ENCODE data around the gene BTBD6. TPM values are rescaled to one million over a fixed set of nuclear protein-coding genes. Genes with fewer than 3 reads are reported as not detected.

The BTBD6 gene
- total and polyA plus RNA-seq, 2 of the 8 experiments (the other 6 are each of a cell fraction or from before 2014, with no cell fraction given) = 10.1 to 10.2 TPM

GRCh38 chr14:105215602-105216001 is 32.7 kb upstream of the BTBD6 start:
- H3K9ac ChIP-seq (replicated peaks in 1 of 4; ENCODE audit: extremely low read depth in 1 of 4, low read depth in 3 of 4, low read length in 3 of 4) = no peak overlapping the region
- peak overlapping the region; percentile 85 for H3K4ac ChIP-seq (replicated peaks; ENCODE audit: insufficient read length, low read depth, low read length)
- peaks cover 3% of the 10 kb centered on the region; the same call in 1 of the 2 replicates for H3K23me2 ChIP-seq (ENCODE audit: low read depth, low read length)
- H2BK20ac ChIP-seq (ENCODE audit: low read length) = no peak overlapping the region
- peaks cover 0 to 17% of the 10 kb centered on the region in 2 experiments for H4K20me1 ChIP-seq (replicated peaks in 1 of 2; ENCODE audit: control insufficient read depth in 1 of 2, insufficient read depth in 2 of 2, low read length in 2 of 2)
- TF ChIP-seq ASH2L (IDR thresholded peaks at IDR 0.05; ENCODE audit: low read length) (no peak), TEAD4 (IDR thresholded peaks at IDR 0.05; ENCODE audit: low read depth, low read length) (no peak), CEBPB (IDR thresholded peaks at IDR 0.05; ENCODE audit: low read depth, low read length) (no peak), EGR1 (IDR thresholded peaks at IDR 0.05; ENCODE audit: borderline replicate concordance, low read depth, low read length) (no peak), RXRA (IDR thresholded peaks at IDR 0.05; ENCODE audit: insufficient read depth, low read depth, low read length) (no peak), SP4 (IDR thresholded peaks at IDR 0.05; ENCODE audit: low read length) (no peak), SP1 (IDR thresholded peaks at IDR 0.05; ENCODE audit: low read depth, low read length) (no peak), KDM4A (IDR thresholded peaks at IDR 0.05; ENCODE audit: low read depth, low read length, severe bottlenecking) (no peak), POLR2AphosphoS5 (IDR thresholded peaks at IDR 0.05; ENCODE audit: low read depth, low read length) (no peak)
- TF ChIP-seq, protein P1, sequence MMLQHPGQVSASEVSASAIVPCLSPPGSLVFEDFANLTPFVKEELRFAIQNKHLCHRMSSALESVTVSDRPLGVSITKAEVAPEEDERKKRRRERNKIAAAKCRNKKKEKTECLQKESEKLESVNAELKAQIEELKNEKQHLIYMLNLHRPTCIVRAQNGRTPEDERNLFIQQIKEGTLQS (IDR thresholded peaks at IDR 0.05; ENCODE audit: insufficient read depth, low read depth, low read length) = no peak
- no peak overlapping the region for H3K23ac ChIP-seq (ENCODE audit: insufficient read length)
- CTCF ChIA-PET (ENCODE audit: partially characterized antibody) = no interaction called here
- H2AFZ ChIP-seq (ENCODE audit: low read length) = no peak overlapping the region
- H3K27ac ChIP-seq (ENCODE audit: low read depth, low read length) = no peak overlapping the region
- H3K4me3 ChIP-seq (ENCODE audit: extremely low read depth in 1 of 4, insufficient read depth in 2 of 4, low read depth in 3 of 4, low read length in 4 of 4) = no peak overlapping the region
- H3K36me3 ChIP-seq (ENCODE audit: control insufficient read depth in 2 of 4, insufficient read depth in 4 of 4, low read length in 3 of 4) = no peaks in the 10 kb centered on the region; a peak in 1 of 8 replicates
- WGBS, 2 experiments (ENCODE audit: extremely low coverage in 1 of 2, insufficient coverage in 1 of 2, insufficient read length in 1 of 2, insufficient replicate concordance in 2 of 2, low coverage in 1 of 2, low lambda C conversion rate in 2 of 2, missing lambda C conversion rate in 1 of 2) = 51% methylated on average over 3 of the region's 3 CpGs; no CpG with 5 or more reads in 1 of the 2 experiments
- H2AK5ac ChIP-seq (ENCODE audit: low read depth, low read length) = no peak overlapping the region
- no peak overlapping the region for H4K91ac ChIP-seq (replicated peaks; ENCODE audit: insufficient read length, low read length)
- FAIRE-seq = no peak
- no peak overlapping the region for H3K18ac ChIP-seq (ENCODE audit: extremely low read depth, low read length)
- H3K14ac ChIP-seq (ENCODE audit: insufficient read length) = peak overlapping the region; percentile 88
- DNase-seq (ENCODE audit: low read depth in 1 of 2, low spot score in 2 of 2) = no peak
- H3K79me2 ChIP-seq (ENCODE audit: control insufficient read depth in 1 of 2, insufficient read depth in 2 of 2, low read length in 2 of 2) = no peaks in the 10 kb centered on the region
- peaks cover 4% of the 10 kb centered on the region; the same call in 1 of the 2 replicates for H3K79me1 ChIP-seq (ENCODE audit: low read depth, low read length)
- no peak overlapping the region for H2BK120ac ChIP-seq (replicated peaks; ENCODE audit: low read depth, low read length)
- peak overlapping the region; percentile 2; the same call in 1 of the 2 replicates for H2BK12ac ChIP-seq (ENCODE audit: low read depth, low read length)
- H2BK15ac ChIP-seq (ENCODE audit: low read length) = no peak overlapping the region
- H3K4me1 ChIP-seq (replicated peaks in 1 of 4; ENCODE audit: control insufficient read depth in 3 of 4, insufficient read depth in 4 of 4, low read length in 3 of 4) = no peaks in the 10 kb centered on the region
- no peak overlapping the region for H4K5ac ChIP-seq (ENCODE audit: insufficient read length, low read depth, low read length)
- H3K4me2 ChIP-seq (ENCODE audit: insufficient read depth in 1 of 2, low read depth in 2 of 2, low read length in 2 of 2) = no peak overlapping the region
- POLR2A ChIA-PET (ENCODE audit: partially characterized antibody) = no interaction called here
- H3K9me3 ChIP-seq (ENCODE audit: insufficient read depth in 2 of 2, low read depth in 1 of 2, low read length in 1 of 2) = no peaks in the 10 kb centered on the region
- no peak overlapping the region for H3K56ac ChIP-seq (replicated peaks; ENCODE audit: insufficient read length, low read depth, low read length)
- H4K8ac ChIP-seq (ENCODE audit: extremely low read depth, insufficient read depth, low read length) = no peak overlapping the region
- peak overlapping the region; percentile 14 for H2BK5ac ChIP-seq (ENCODE audit: low read depth, low read length)
- no peaks in the 10 kb centered on the region; a peak in 1 of 7 replicates for H3K27me3 ChIP-seq (replicated peaks in 1 of 4; ENCODE audit: control insufficient read depth in 3 of 4, extremely low read depth in 1 of 4, insufficient read depth in 3 of 4, low read length in 3 of 4)

All from H1 (cell line).